T-helper 2 cell treated with Interferon-gamma antibody and Interleukin-4, amounts not matched to agents 100 ng/mL and 5 ng/mL, for 36 hours (primary cell): Measurements from ENCODE around the gene SERP1. TPM values are rescaled to one million over a fixed set of nuclear protein-coding genes. Genes with fewer than 3 reads are reported as not detected.

Experiments used
- intact Hi-C: fragments of 100-400 bp; cut with micrococcal nuclease; formaldehyde crosslinking; loops from one replicate; pipeline ENCODE4 v1.15.1; 2023
- total RNA-seq: library from RNA; stranded (reverse); gene quantifications from 2 replicates; pipeline ENCODE4 v1.2.3, GENCODE V29; 2022

Gene SERP1
- 88.3 and 90.3 TPM in 2 replicates for total RNA-seq

- intact Hi-C loops = loop anchor here (1.0 to 5.0 kb wide), 11 partner anchors 36 to 734 kb away; partner anchors contain the start of genes ERICH6, GPR171, MED12L and SELENOT
Measured at GRCh38 chr3:150546226-150547044, at the start of gene SERP1, which contains the start of gene EIF2A. TSS of gene SERP1 (minus strand) at chr3:150546496. CDS start at chr3:150546135, 361 bp downstream. TSS of gene EIF2A (plus strand) at chr3:150546787. CDS start at chr3:150546803, 16 bp downstream.

GRCh38 chr3:150594150-150594549 is 47.9 kb upstream of the SERP1 start:
- intact Hi-C loops = no loop called here

- intact Hi-C loops = no loop called here
Measured at GRCh38 chr3:150589759-150590158, 43.5 kb upstream of the SERP1 start.

- intact Hi-C loops = no loop called here
Measured at GRCh38 chr3:150588027-150588830, 41.9 kb upstream of the SERP1 start.

GRCh38 chr3:150583028-150583427 is 36.7 kb upstream of the SERP1 start:
- intact Hi-C loops = loop anchor here (2.0 kb wide), 2 partner anchors 20 to 36 kb away; partner anchors contain the start of genes EIF2A, SELENOT and SERP1

GRCh38 chr3:150582620-150583019 is 36.3 kb upstream of the SERP1 start:
- intact Hi-C loops = loop anchor here (2.0 kb wide), 2 partner anchors 20 to 36 kb away; partner anchors contain the start of genes EIF2A, SELENOT and SERP1

- intact Hi-C loops = no loop called here
Measured at GRCh38 chr3:150581174-150581573, 34.9 kb upstream of the SERP1 start.

- intact Hi-C loops = no loop called here
Measured at GRCh38 chr3:150577855-150578254, 31.6 kb upstream of the SERP1 start.

GRCh38 chr3:150567328-150567727 is 21.0 kb upstream of the SERP1 start:
- intact Hi-C loops = no loop called here

GRCh38 chr3:150564243-150564642 is 17.9 kb upstream of the SERP1 start:
- intact Hi-C loops = no loop called here

- intact Hi-C loops = no loop called here
Measured at GRCh38 chr3:150557725-150558124, 11.4 kb upstream of the SERP1 start.

GRCh38 chr3:150556792-150557191 is 10.5 kb upstream of the SERP1 start:
- intact Hi-C loops = no loop called here

GRCh38 chr3:150555859-150556436 is 9.7 kb upstream of the SERP1 start:
- intact Hi-C loops = no loop called here

- intact Hi-C loops = loop anchor here (2.0 to 5.0 kb wide), 4 partner anchors 36 to 540 kb away; partner anchors contain the start of gene MED12L
Measured at GRCh38 chr3:150547045-150547741, 897 bp upstream of the SERP1 start.

GRCh38 chr3:150545419-150546225 is 674 bp downstream of the SERP1 start:
- intact Hi-C loops = loop anchor here (1.0 to 5.0 kb wide), 12 partner anchors 17 to 733 kb away; partner anchors contain the start of genes ERICH6, GPR171, MED12L and SELENOT

- intact Hi-C loops = loop anchor here (2.0 to 5.0 kb wide), 4 partner anchors 16 to 543 kb away; partner anchors contain the start of gene MED12L
Measured at GRCh38 chr3:150544726-150545125, 1.6 kb downstream of the SERP1 start.

GRCh38 chr3:150544041-150544440 is 2.3 kb downstream of the SERP1 start:
- intact Hi-C loops = loop anchor here (2.0 kb wide), 1 partner anchor 15 kb away; no protein-coding TSS in a partner anchor

- intact Hi-C loops = no loop called here
Measured at GRCh38 chr3:150543531-150543930, 2.8 kb downstream of the SERP1 start.

- intact Hi-C loops = no loop called here
Measured at GRCh38 chr3:150543128-150543527, 3.2 kb downstream of the SERP1 start.

GRCh38 chr3:150540991-150541390 is 5.3 kb downstream of the SERP1 start:
- intact Hi-C loops = no loop called here
